ENCODE data around the gene RPP38. TPM values are rescaled to one million over a fixed set of nuclear protein-coding genes. Genes with fewer than 3 reads are reported as not detected.

Gene RPP38
- total RNA-seq, 1 donor: 10.7 TPM

DNA sequence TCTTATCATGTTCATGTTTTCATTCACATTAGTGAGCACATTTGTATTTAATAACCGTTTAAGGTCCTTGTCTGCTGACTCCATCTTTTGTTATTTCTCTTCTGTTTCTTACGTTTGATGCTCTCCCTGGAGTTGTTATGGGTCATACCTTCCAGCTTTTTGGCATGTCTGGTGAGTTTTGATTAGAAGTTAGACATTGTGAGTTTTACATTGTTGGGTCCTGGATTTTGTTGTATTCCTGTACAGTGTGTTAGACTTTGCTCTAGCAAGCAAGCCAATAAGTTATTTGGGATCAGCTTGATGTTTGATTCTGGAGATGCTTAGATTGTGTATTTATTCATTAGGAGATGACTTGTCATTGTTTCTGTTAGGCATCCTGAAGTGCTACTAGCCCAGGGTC, 36.5 kb upstream of the RPP38 start:
- TF ChIP-seq, protein P1, sequence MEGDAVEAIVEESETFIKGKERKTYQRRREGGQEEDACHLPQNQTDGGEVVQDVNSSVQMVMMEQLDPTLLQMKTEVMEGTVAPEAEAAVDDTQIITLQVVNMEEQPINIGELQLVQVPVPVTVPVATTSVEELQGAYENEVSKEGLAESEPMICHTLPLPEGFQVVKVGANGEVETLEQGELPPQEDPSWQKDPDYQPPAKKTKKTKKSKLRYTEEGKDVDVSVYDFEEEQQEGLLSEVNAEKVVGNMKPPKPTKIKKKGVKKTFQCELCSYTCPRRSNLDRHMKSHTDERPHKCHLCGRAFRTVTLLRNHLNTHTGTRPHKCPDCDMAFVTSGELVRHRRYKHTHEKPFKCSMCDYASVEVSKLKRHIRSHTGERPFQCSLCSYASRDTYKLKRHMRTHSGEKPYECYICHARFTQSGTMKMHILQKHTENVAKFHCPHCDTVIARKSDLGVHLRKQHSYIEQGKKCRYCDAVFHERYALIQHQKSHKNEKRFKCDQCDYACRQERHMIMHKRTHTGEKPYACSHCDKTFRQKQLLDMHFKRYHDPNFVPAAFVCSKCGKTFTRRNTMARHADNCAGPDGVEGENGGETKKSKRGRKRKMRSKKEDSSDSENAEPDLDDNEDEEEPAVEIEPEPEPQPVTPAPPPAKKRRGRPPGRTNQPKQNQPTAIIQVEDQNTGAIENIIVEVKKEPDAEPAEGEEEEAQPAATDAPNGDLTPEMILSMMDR (IDR thresholded peaks at IDR 0.05; ENCODE audit: insufficient read depth, low read length): no peak
- no peak overlapping the region for H3K4me3 ChIP-seq (ENCODE audit: low read depth, low read length)
- DNase-seq (ENCODE audit: low read depth): no peak

DNA sequence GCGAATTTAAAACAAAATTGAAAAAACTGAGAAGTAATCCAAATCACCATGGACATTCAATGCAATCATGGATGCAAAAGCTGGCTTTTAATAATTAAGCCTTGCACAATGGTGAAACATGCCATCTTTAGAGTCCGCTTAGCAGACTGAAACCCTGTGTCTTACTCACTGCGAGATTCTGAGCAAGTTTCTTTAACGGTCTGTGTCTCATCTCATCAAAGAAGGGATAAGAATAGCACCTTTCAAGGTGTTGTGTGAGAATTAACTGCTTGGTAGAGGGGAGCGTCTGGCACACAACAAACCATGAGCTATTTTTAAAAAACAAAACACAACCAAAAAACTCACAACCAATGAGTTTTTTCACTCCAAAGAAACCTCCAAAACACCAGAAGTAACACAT, 30.0 kb upstream of the RPP38 start:
- no peak for DNase-seq (ENCODE audit: low read depth)
- TF ChIP-seq, protein P1 (IDR thresholded peaks at IDR 0.05; ENCODE audit: insufficient read depth, low read length): no peak
- H3K4me3 ChIP-seq (ENCODE audit: low read depth, low read length): no peak overlapping the region

- H3K4me3 ChIP-seq (ENCODE audit: low read depth, low read length): no peak overlapping the region
- DNase-seq (ENCODE audit: low read depth): peak; percentile 55
- TF ChIP-seq, protein P1 (IDR thresholded peaks at IDR 0.05; ENCODE audit: insufficient read depth, low read length): no peak
These were observed 28.4 kb upstream of the RPP38 start for GRCh38 chr10:15068802-15069201.

GRCh38 chr10:15069230-15069629, 27.9 kb upstream of the RPP38 start:
- no peak overlapping the region for H3K4me3 ChIP-seq (ENCODE audit: low read depth, low read length)
- no peak for DNase-seq (ENCODE audit: low read depth)
- TF ChIP-seq, protein P1 (IDR thresholded peaks at IDR 0.05; ENCODE audit: insufficient read depth, low read length): no peak

GRCh38 chr10:15072358-15072757, 24.8 kb upstream of the RPP38 start:
- no peak for DNase-seq (ENCODE audit: low read depth)
- no peak overlapping the region for H3K4me3 ChIP-seq (ENCODE audit: low read depth, low read length)
- TF ChIP-seq, protein P1 (IDR thresholded peaks at IDR 0.05; ENCODE audit: insufficient read depth, low read length): no peak

GRCh38 chr10:15075421-15075820, 21.7 kb upstream of the RPP38 start:
- H3K4me3 ChIP-seq (ENCODE audit: low read depth, low read length): no peak overlapping the region
- DNase-seq (ENCODE audit: low read depth): no peak
- TF ChIP-seq, protein P1 (IDR thresholded peaks at IDR 0.05; ENCODE audit: insufficient read depth, low read length): no peak
